H9 (cell line): ENCODE measurements around the gene CLEC16A. TPM values are rescaled to one million over a fixed set of nuclear protein-coding genes. Genes with fewer than 3 reads are reported as not detected.

Source experiments
- DNase-seq: peaks from one replicate; pipeline ENCODE4 v3.0.0-alpha.2; 2017
- H2AFZ ChIP-seq: one replicate; pipeline ENCODE4 v1.6.1; 2013; ENCODE audit warnings: mild to moderate bottlenecking, low read length, control low read depth, moderate library complexity
- H2AK5ac ChIP-seq: 2 replicates; pipeline ENCODE4 v1.6.1; 2013; ENCODE audit warnings: low read length, control low read depth, mixed read lengths; ENCODE audit not compliant: insufficient read length
- H2BK120ac ChIP-seq: one replicate; pipeline ENCODE4 v1.6.1; 2013; ENCODE audit warnings: low read depth, mild to moderate bottlenecking, low read length, control low read depth, inconsistent platforms; ENCODE audit not compliant: poor library complexity, severe bottlenecking
- H2BK12ac ChIP-seq: 2 replicates; pipeline ENCODE4 v1.6.1; 2013; ENCODE audit warnings: low read length, control low read depth, mixed read lengths, low read depth; ENCODE audit not compliant: insufficient read length
- H2BK15ac ChIP-seq: 2 replicates; pipeline ENCODE4 v1.6.1; 2013; ENCODE audit warnings: low read depth, low read length, control low read depth
- H2BK20ac ChIP-seq: one replicate; pipeline ENCODE4 v1.6.1; 2013; ENCODE audit warnings: low read depth, mild to moderate bottlenecking, low read length, control low read depth, inconsistent platforms; ENCODE audit not compliant: poor library complexity, severe bottlenecking
- H2BK5ac ChIP-seq: 2 replicates; pipeline ENCODE4 v1.6.1; 2013; ENCODE audit warnings: low read length, control low read depth, mixed read lengths; ENCODE audit not compliant: insufficient read length
- H3K14ac ChIP-seq: 2 replicates; pipeline ENCODE4 v1.6.1; 2013; ENCODE audit warnings: low read length, control low read depth; ENCODE audit not compliant: insufficient read depth
- H3K18ac ChIP-seq: 2 replicates; pipeline ENCODE4 v1.6.1; 2013; ENCODE audit warnings: low read depth, mild to moderate bottlenecking, mixed read lengths, low read length, control low read depth; ENCODE audit not compliant: insufficient read length
- H3K23ac ChIP-seq: 2 replicates; pipeline ENCODE4 v1.6.1; 2013; ENCODE audit warnings: low read length, control low read depth, mixed read lengths, low read depth; ENCODE audit not compliant: insufficient read length
- H3K23me2 ChIP-seq: 2 replicates; pipeline ENCODE4 v1.6.1; 2013; ENCODE audit warnings: low read depth, mild to moderate bottlenecking, mixed read lengths, low read length, control low read depth; ENCODE audit not compliant: insufficient read length, poor library complexity, severe bottlenecking
- H3K27ac ChIP-seq: 2 replicates; pipeline ENCODE4 v1.5.1; 2013; ENCODE audit warnings: low read length, control low read depth, mixed read lengths, low read depth; ENCODE audit not compliant: insufficient read length
- H3K27me3 ChIP-seq: 2 replicates; pipeline ENCODE4 v1.6.1; 2013; ENCODE audit warnings: low read length, control low read depth, inconsistent platforms; ENCODE audit not compliant: insufficient read depth
- H3K4ac ChIP-seq: 2 replicates; pipeline ENCODE4 v1.6.1; 2013; ENCODE audit warnings: low read depth, mild to moderate bottlenecking, control low read depth, inconsistent platforms, low read length, moderate library complexity
- H3K4me1 ChIP-seq: 2 replicates; pipeline ENCODE4 v1.6.1; 2013; ENCODE audit warnings: low read length, control low read depth, inconsistent platforms; ENCODE audit not compliant: insufficient read depth
- H3K4me2 ChIP-seq: 2 replicates; pipeline ENCODE4 v1.6.1; 2013; ENCODE audit warnings: low read length, control low read depth, mixed read lengths; ENCODE audit not compliant: insufficient read length, insufficient read depth
- H3K56ac ChIP-seq: 2 replicates; pipeline ENCODE4 v1.6.1; 2013; ENCODE audit warnings: low read depth, mild to moderate bottlenecking, mixed read lengths, low read length, control low read depth; ENCODE audit not compliant: insufficient read length
- H3K79me1 ChIP-seq: 2 replicates; pipeline ENCODE4 v1.6.1; 2013; ENCODE audit warnings: low read depth, mild to moderate bottlenecking, moderate library complexity, low read length, control low read depth, inconsistent platforms; ENCODE audit not compliant: insufficient read depth, poor library complexity, severe bottlenecking
- H3K79me2 ChIP-seq: 2 replicates; pipeline ENCODE4 v1.6.1; 2013; ENCODE audit warnings: low read length, control low read depth, inconsistent platforms; ENCODE audit not compliant: insufficient read depth
- H3K9ac ChIP-seq: 2 replicates; pipeline ENCODE4 v1.6.1; 2013; ENCODE audit warnings: low read length, control low read depth, mixed read lengths; ENCODE audit not compliant: insufficient read length; ENCODE audit errors: extremely low read depth
- H3K9me3 ChIP-seq: one replicate; pipeline ENCODE4 v1.6.1; 2013; ENCODE audit warnings: low read depth, low read length, inconsistent platforms; ENCODE audit not compliant: control insufficient read depth
- H3T11ph ChIP-seq: one replicate; pipeline ENCODE4 v1.6.1; 2013; ENCODE audit warnings: mild to moderate bottlenecking, low read length, control low read depth, inconsistent platforms
- H4K20me1 ChIP-seq: one replicate; pipeline ENCODE4 v1.6.1; 2013; ENCODE audit not compliant: control insufficient read depth, insufficient read length, insufficient read depth
- H4K5ac ChIP-seq: 2 replicates; pipeline ENCODE4 v1.6.1; 2013; ENCODE audit warnings: low read depth, mild to moderate bottlenecking, mixed read lengths, low read length, control low read depth; ENCODE audit not compliant: insufficient read length
- H4K8ac ChIP-seq: replicated peaks from 2 replicates; pipeline ENCODE4 v1.6.1; 2013; ENCODE audit warnings: low read length, control low read depth, mixed read lengths, low read depth; ENCODE audit not compliant: insufficient read length
- H4K91ac ChIP-seq: 2 replicates; pipeline ENCODE4 v1.6.1; 2013; ENCODE audit warnings: low read depth, mild to moderate bottlenecking, moderate library complexity, mixed read lengths, low read length, control low read depth; ENCODE audit not compliant: insufficient read length
- H3K27ac Mint-ChIP-seq, 3 experiments: 2 replicates in 2 of 3; 3 replicates in 1 of 3; pipeline ENCODE4 v1.8.0; 2020 to 2021; ENCODE audit warnings: mixed read lengths in 3 of 3, mild to moderate bottlenecking in 1 of 3, moderate library complexity in 1 of 3
- H3K27me3 Mint-ChIP-seq: 2 replicates; pipeline ENCODE4 v1.8.0; 2021; ENCODE audit warnings: low read depth, mild to moderate bottlenecking, moderate library complexity, mixed read lengths
- H3K36me3 Mint-ChIP-seq, 3 experiments: 2 replicates in 2 of 3; 3 replicates in 1 of 3; pipeline ENCODE4 v1.8.0; 2020 to 2021; ENCODE audit warnings: low read depth in 3 of 3, mixed read lengths in 3 of 3; ENCODE audit not compliant: insufficient read depth in 1 of 3
- H3K4me1 Mint-ChIP-seq, 2 experiments: 2 replicates each; pipeline ENCODE4 v1.8.0; 2020; ENCODE audit warnings: mixed read lengths in 2 of 2
- H3K4me3 Mint-ChIP-seq, 2 experiments: 2 replicates in 1 of 2; 3 replicates in 1 of 2; pipeline ENCODE4 v1.8.0; 2020 to 2021; ENCODE audit warnings: mild to moderate bottlenecking in 2 of 2, mixed read lengths in 2 of 2, moderate library complexity in 1 of 2
- H3K9me3 Mint-ChIP-seq, 2 experiments: 2 replicates in 1 of 2; 3 replicates in 1 of 2; pipeline ENCODE4 v1.8.0; 2020; ENCODE audit warnings: mild to moderate bottlenecking in 2 of 2, mixed read lengths in 2 of 2, moderate library complexity in 1 of 2
- CTCF ChIP-seq: fragments of 200-600 bp; sonication (generic); conservative IDR thresholded peaks from 3 replicates; pipeline ENCODE4 v1.8.0; 2021; ENCODE audit warnings: antibody characterized with exemption, mild to moderate bottlenecking
- total RNA-seq: library from RNA; stranded (reverse); gene quantifications from 2 replicates; pipeline ENCODE4 v1.2.1, GENCODE V29; 2021

CLEC16A gene
- total RNA-seq, 1 experiment from 2014 or later, result 15.2 TPM

- H3K18ac ChIP-seq, result no peak overlapping the region
- Mint-ChIP-seq H3K27me3 (no peaks in the 10 kb centered on the region), H3K4me1 (peaks cover 11 to 12% of the 10 kb centered on the region in 2 experiments), H3K36me3 (peaks cover 0 to 6% (median 0%) of the 10 kb centered on the region in 3 experiments; a peak in 1 of 7 replicates), H3K4me3 (no peak overlapping the region), H3K9me3 (no peaks in the 10 kb centered on the region), H3K27ac (no peak overlapping the region)
- H4K91ac ChIP-seq, result no peak overlapping the region
- no peaks in the 10 kb centered on the region for H4K20me1 ChIP-seq
- no peak overlapping the region for H3K56ac ChIP-seq
- H3K4me2 ChIP-seq, result no peak overlapping the region
- DNase-seq, result no peak
- H3K4ac ChIP-seq, result no peak overlapping the region
- H3K27ac ChIP-seq, result no peak overlapping the region
- no peak overlapping the region for H2AFZ ChIP-seq
- H3K79me1 ChIP-seq, result no peaks in the 10 kb centered on the region
- TF ChIP-seq CTCF, result no peak
- no peak overlapping the region for H2BK12ac ChIP-seq
- no peak overlapping the region for H4K5ac ChIP-seq
- H2BK5ac ChIP-seq, result no peak overlapping the region
- no peaks in the 10 kb centered on the region for H3K9me3 ChIP-seq
- no peak overlapping the region for H3K14ac ChIP-seq
- H3K9ac ChIP-seq, result no peak overlapping the region
- no peaks in the 10 kb centered on the region for H3K4me1 ChIP-seq
- H3K27me3 ChIP-seq, result no peaks in the 10 kb centered on the region
- H3K23ac ChIP-seq, result no peak overlapping the region
- no peaks in the 10 kb centered on the region for H3K79me2 ChIP-seq
- H2BK20ac ChIP-seq, result no peak overlapping the region
- no peak overlapping the region for H2AK5ac ChIP-seq
- H3K23me2 ChIP-seq, result no peaks in the 10 kb centered on the region
- no peak overlapping the region for H2BK15ac ChIP-seq
- H2BK120ac ChIP-seq, result no peak overlapping the region
- no peak overlapping the region for H3T11ph ChIP-seq
- H4K8ac ChIP-seq, result no peak overlapping the region
These were observed 164.1 kb downstream of the CLEC16A start for GRCh38 chr16:11108466-11108805.
